ENCODE results near the gene CES4A.
"Not testable (repeated sequence)": the region's sequence is repeated elsewhere in the genome, so short reads cannot be mapped to it uniquely, and the experiment has no call there.

The CES4A gene

DNA sequence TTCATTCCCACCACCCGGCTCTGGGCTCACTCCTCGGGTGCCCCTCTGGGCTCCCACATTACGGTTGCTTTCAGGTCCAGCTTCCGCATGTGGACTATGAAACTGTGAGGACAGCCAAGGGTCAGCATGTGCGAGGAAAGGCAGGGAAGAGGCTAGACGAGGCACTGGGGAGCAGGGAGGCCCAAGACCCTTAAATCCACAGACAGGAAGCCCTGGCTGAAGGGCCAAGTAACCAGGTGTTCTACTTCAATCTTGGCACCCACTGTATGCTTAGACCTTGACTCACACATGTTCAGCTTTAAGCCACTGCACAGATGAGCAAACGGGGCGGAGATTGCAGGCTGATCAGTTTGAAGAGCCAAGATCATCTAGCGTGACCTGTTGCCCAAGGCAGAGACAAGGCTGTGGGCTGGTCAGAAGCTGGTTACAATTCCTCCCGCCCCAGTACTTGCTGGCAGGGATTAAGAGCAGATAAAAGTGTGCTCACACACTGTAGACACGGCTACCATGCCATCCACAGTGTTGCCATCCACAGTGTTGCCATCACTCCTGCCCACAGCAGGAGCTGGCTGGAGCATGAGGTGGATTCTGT is at the start of gene CES4A:
Gene CES4A, plus strand, starts transcription at position 393 of the 592 bp plus-strand sequence. Its CDS starts 184 bp downstream, at position 577.
- H3K4me3 ChIP-seq (ENCODE audit: low read depth, low read length): no peak within 1 kb of the TSS
- TF ChIP-seq, protein P1, sequence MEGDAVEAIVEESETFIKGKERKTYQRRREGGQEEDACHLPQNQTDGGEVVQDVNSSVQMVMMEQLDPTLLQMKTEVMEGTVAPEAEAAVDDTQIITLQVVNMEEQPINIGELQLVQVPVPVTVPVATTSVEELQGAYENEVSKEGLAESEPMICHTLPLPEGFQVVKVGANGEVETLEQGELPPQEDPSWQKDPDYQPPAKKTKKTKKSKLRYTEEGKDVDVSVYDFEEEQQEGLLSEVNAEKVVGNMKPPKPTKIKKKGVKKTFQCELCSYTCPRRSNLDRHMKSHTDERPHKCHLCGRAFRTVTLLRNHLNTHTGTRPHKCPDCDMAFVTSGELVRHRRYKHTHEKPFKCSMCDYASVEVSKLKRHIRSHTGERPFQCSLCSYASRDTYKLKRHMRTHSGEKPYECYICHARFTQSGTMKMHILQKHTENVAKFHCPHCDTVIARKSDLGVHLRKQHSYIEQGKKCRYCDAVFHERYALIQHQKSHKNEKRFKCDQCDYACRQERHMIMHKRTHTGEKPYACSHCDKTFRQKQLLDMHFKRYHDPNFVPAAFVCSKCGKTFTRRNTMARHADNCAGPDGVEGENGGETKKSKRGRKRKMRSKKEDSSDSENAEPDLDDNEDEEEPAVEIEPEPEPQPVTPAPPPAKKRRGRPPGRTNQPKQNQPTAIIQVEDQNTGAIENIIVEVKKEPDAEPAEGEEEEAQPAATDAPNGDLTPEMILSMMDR (IDR thresholded peaks at IDR 0.05; ENCODE audit: low read depth, low read length, missing control alignments): no peak
- DNase-seq (ENCODE audit: low read depth): no peak

DNA sequence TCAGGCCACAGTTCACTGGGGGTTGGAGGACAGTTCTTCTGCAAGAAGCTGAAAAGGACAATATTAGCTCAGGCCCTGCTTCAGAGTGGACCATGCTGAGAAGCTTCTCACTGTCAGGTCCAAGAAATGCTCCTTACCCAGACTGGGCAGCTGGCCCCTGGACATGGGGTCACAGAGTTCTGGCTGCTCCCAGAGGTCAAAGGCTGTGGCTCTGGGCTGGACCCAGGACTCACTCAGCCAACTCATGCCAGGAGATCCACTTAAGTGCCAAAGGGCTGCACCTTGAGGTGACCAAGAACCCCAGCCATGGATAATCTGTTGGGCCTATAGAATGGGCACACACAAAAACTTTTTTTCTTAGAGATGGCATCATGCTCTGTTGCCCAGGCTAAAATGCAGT is 49.0 kb upstream of the CES4A start:
- no peak overlapping the region for H3K4me3 ChIP-seq (ENCODE audit: low read depth, low read length)
- TF ChIP-seq, protein P1 (IDR thresholded peaks at IDR 0.05; ENCODE audit: low read depth, low read length, missing control alignments): no peak
- no peak for DNase-seq (ENCODE audit: low read depth)

DNA sequence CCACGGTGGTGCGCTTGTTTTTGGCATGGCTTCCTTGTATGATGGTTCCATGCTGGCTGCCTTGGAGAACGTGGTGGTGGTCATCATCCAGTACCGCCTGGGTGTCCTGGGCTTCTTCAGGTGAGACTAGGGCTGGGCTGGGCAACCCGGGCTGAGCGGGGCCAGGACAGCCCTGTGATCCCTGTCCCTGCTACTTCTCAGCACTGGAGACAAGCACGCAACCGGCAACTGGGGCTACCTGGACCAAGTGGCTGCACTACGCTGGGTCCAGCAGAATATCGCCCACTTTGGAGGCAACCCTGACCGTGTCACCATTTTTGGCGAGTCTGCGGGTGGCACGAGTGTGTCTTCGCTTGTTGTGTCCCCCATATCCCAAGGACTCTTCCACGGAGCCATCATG is 48.2 kb upstream of the CES4A start:
- H3K4me3 ChIP-seq (ENCODE audit: low read depth, low read length): no peak overlapping the region
- DNase-seq (ENCODE audit: low read depth): no peak
- TF ChIP-seq, protein P1 (IDR thresholded peaks at IDR 0.05; ENCODE audit: low read depth, low read length, missing control alignments): no peak

DNA sequence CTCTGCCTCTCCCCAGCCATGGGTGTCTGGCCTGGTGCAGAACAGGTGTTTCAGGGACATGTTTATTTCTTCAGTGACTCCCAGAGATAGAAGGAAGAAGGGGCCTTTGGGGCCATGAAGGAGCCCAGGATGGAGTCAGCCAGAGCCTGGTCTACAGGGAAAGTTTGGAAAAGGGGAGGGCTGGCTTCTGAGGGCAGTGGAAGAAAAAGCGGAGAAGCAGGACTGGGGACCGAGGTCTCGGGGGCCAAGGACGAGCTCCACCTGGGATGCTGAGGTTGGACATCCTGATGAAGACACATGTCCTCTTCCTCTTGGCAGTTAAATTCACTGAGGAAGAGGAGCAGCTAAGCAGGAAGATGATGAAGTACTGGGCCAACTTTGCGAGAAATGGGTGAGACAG is 45.4 kb upstream of the CES4A start:
- DNase-seq (ENCODE audit: low read depth): no peak
- no peak overlapping the region for H3K4me3 ChIP-seq (ENCODE audit: low read depth, low read length)
- TF ChIP-seq, protein P1 (IDR thresholded peaks at IDR 0.05; ENCODE audit: low read depth, low read length, missing control alignments): no peak

DNA sequence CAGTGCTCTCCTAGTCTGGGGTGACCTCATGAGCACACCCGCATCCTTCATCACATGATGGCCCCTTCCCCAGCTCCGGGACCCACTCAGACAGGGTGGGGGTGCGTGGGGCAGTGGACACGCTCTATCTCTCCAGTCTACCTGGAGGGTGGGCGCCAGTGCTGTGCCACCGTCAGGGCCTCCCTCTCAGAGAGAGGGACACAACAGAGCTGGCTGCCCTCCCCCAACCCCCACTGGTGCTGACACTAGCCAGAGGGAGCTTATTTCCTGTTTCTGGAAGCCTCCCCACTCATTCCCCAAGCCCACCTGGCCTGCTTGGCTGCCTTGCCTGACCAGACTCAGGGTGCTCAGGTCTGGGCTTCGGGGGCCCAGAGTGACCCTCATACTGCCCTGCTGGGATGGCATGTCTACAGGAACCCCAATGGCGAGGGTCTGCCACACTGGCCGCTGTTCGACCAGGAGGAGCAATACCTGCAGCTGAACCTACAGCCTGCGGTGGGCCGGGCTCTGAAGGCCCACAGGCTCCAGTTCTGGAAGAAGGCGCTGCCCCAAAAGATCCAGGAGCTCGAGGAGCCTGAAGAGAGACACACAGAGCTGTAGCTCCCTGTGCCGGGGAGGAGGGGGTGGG is 44.8 kb upstream of the CES4A start:
- no peak overlapping the region for H3K4me3 ChIP-seq (ENCODE audit: low read depth, low read length)
- TF ChIP-seq, protein P1 (IDR thresholded peaks at IDR 0.05; ENCODE audit: low read depth, low read length, missing control alignments): no peak
- DNase-seq (ENCODE audit: low read depth): no peak

DNA sequence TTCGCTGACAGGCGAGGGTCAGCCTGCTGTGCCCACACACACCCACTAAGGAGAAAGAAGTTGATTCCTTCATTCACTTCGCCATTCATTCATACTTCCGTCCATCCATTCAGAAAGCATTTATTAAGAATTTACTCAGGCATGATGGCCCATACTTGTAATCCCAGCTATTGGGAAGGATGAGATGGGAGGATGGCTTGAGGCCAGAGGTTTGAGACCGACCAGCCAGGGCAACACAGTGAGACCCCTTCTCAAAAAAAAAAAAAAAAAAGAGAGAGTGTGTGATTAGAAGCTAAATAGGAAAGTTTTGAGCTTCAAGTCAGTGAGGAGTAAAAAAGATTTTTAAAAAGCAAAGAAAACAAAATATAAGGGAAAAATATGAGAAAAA is 44.3 kb upstream of the CES4A start:
- no peak for DNase-seq (ENCODE audit: low read depth)
- TF ChIP-seq, protein P1 (IDR thresholded peaks at IDR 0.05; ENCODE audit: low read depth, low read length, missing control alignments): no peak

DNA sequence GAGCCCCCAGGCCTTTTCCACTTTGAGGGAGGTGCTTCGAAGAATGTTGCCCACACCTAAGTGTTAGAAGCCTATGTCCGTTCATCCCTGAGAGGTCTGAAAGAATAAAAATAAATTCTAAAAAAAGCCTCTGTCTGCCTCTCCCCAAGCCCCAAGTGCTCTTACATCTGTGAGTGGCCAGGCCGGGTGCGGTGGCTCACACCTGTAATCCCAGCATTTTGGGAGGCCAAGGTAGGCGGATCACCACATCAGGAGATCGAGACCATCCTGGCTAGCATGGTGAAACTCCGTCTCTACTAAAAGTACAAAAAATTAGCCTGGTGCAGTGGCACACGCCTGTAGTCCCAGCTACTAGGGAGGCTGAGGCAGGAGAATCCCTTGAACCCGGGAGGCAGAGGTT is 43.4 kb upstream of the CES4A start:
- DNase-seq (ENCODE audit: low read depth): not testable (repeated sequence)

More for the DNA sequence above, 44.3 kb upstream of the CES4A start:
- no peak overlapping the region for H3K4me3 ChIP-seq (ENCODE audit: low read depth, low read length)

More for the DNA sequence above, 43.4 kb upstream of the CES4A start:
- not testable (repeated sequence) for H3K4me3 ChIP-seq (ENCODE audit: low read depth, low read length)

Measured in GM12864 (cell line).